GM10266 (cell line): Measurements from ENCODE around the gene LRCOL1.

ENCODE experiments used
- DNase-seq: peaks from one replicate; pipeline ENCODE4 v3.0.0; 2012; ENCODE audit errors: extremely low spot score
- CTCF ChIP-seq: IDR thresholded peaks from 2 replicates; pipeline ENCODE4 v1.5.1; 2012; ENCODE audit warnings: mild to moderate bottlenecking, low read depth; ENCODE audit not compliant: control insufficient read depth, insufficient read depth; ENCODE audit errors: missing control alignments

LRCOL1 gene

DNA sequence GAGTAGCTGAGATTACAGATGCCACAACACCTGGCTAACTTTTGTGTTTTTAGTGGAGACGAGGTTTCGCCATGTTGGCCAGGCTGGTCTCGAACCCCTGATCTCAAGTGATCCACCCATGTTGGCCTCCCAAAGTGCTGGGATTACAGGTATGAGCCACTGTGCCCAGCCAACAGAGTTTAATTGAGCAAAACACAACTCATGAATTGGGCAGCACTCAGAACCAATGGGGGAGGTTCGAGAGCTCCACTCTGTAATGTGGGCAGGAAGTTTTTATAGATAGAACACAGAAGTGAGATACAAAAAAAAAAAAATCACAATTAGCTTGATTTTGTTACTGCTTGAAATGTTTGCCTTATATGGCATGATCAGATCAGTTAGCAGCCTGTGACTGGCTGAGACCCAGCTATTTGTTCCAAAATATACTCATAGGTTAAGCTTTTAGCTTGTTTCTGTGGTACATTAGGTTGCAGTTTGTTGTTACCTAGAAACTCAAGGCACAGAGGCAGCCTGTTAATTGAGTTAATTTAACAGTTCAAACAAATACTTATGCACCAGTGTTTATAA, 6.8 kb upstream of the LRCOL1 start:
- DNase-seq, result no peak
- no peak for TF ChIP-seq CTCF

DNA sequence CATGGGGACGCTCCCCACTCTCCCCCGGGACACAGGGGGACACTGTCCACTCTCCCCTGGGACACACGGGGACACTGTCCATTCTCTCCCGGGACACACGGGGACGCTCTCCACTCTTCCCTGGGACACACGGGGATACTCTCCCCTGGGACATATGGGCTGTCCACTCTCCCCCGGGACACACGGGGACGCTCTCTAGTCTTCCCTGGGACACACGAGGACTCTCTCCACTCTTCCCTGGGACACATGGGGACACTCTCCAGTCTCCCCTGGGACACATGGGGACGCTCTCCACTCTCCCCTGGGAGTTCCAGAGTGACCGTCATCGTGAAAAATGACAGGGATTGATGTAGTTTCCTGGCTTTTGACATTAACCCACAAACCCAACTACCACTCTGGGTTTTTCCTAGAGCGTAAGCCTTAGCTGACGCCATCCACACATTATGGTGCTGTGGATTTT, 5.2 kb upstream of the LRCOL1 start:
- no peak for DNase-seq
- no peak for TF ChIP-seq CTCF

DNA sequence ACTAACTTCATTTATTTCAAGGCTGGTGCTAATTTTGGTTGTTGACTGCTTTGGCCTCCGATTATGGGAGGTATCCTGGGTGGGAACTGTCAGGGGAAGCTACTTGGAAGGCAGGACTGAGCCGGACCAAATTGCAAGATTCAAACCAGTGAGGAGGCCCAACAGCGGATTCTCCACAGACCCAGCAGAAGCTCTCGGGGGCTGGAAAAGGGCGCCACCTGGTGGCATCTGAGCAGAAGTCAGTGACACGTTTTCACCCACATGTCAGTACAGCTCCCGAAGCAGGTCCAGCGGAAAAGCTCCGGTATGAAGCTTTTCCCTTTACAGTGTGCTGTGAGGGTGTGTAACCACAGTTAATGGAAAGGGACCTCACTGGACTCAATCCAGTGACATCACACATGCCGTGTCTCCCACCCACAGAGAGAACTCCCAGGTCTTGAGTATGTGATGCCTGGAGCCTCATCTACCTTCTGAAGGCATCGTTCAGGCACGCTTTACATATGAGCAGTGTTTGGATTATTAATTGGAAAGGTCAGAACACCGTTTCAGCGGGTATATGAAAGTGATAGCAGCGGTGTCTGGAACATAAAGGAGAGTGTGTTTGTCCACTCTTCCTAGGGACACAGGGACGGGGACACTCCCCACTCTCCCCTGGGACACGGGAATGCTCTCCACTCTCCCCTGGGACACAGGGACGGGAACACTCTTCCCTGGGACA, 4.6 kb upstream of the LRCOL1 start:
- TF ChIP-seq CTCF, result peak; percentile 89

GRCh38 chr12:132614029-132614428, 3.6 kb upstream of the LRCOL1 start:
- DNase-seq, result no peak
- TF ChIP-seq CTCF, result no peak

More for the DNA sequence above, 4.6 kb upstream of the LRCOL1 start:
- DNase-seq, result peak; percentile 92

GRCh38 chr12:132611620-132612019, 1.2 kb upstream of the LRCOL1 start:
- TF ChIP-seq CTCF, result no peak

GRCh38 chr12:132610866-132611602, 652 bp upstream of the LRCOL1 start:
- no peak for DNase-seq
- no peak for TF ChIP-seq CTCF

More at GRCh38 chr12:132611620-132612019, 1.2 kb upstream of the LRCOL1 start:
- DNase-seq, result no peak
